Peyer's patch (tissue), 4 donors: ENCODE data around the gene ZWILCH.

ENCODE experiments used
- CTCF ChIP-seq, 6 experiments: fragments of 450-650 bp in 4 of 6; fragments of 200-600 bp in 2 of 6; sonication (generic) in 1 of 6; IDR thresholded peaks; one replicate each; pipeline ENCODE4 v1.5.1; 2017 to 2019; ENCODE audit warnings: antibody characterized with exemption in 6 of 6, mild to moderate bottlenecking in 3 of 6, moderate library complexity in 1 of 6
- POLR2A ChIP-seq, 2 donors: fragments of 450-650 bp; IDR thresholded peaks; one replicate each; pipeline ENCODE4 v1.5.1; 2017; ENCODE audit warnings: antibody characterized with exemption in 2 of 2, mild to moderate bottlenecking in 2 of 2, moderate library complexity in 2 of 2

GRCh38 chr15:66542896-66543295 lies 37.8 kb downstream of the ZWILCH start:
- TF ChIP-seq CTCF (IDR thresholded peaks at IDR 0.05), result no peak
- no peak for TF ChIP-seq POLR2A (IDR thresholded peaks at IDR 0.05)
